Transverse colon (tissue), 4 donors: ENCODE data around the gene MRPL27.

Source experiments
- EP300 ChIP-seq: sonication (generic); formaldehyde crosslinking; IDR thresholded peaks from one replicate; pipeline ENCODE4 v1.6.1; 2017; ENCODE audit warnings: antibody characterized with exemption, low read depth
- POLR2A ChIP-seq: fragments of 450-650 bp; IDR thresholded peaks from one replicate; pipeline ENCODE4 v1.6.1; 2016; ENCODE audit warnings: antibody characterized with exemption, mild to moderate bottlenecking, moderate library complexity
- POLR2AphosphoS5 ChIP-seq, 3 donors: sonication (generic); formaldehyde crosslinking; IDR thresholded peaks; one replicate each; pipeline ENCODE4 v1.6.1; 2016; ENCODE audit warnings: antibody characterized with exemption in 3 of 3
- TF ChIP-seq, protein P1 (sequence below), 5 experiments: fragments of 200-600 bp in 3 of 5; fragments of 450-650 bp in 2 of 5; sonication (generic) in 3 of 5; IDR thresholded peaks; 1 replicate in 2 of 5; 2 replicates in 3 of 5; pipeline ENCODE4 v1.5.1; 2016 to 2017; ENCODE audit warnings: antibody characterized with exemption in 5 of 5, inconsistent platforms in 3 of 5, mild to moderate bottlenecking in 2 of 5, moderate library complexity in 1 of 5

DNA sequence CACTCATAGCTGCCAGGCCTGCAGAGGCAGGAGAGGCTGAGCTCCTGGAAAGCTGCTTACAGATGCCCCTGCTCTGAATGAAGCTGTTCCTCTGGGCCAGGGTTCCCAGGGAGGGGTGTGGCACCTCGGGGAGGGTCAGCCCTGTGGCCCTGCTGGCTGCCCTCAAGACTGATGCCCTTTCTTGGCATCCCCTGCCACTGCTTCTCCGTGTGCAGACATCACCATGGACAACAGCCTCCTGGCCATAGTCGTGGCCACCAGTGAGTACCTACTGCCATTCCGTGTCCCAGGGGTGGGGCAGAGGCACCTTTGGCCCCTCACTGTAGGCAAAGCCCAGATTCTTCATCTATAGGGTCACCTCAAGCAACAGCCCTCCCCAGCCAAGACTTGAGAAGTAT lies 8.9 kb downstream of the MRPL27 start:
- TF ChIP-seq, protein P1, sequence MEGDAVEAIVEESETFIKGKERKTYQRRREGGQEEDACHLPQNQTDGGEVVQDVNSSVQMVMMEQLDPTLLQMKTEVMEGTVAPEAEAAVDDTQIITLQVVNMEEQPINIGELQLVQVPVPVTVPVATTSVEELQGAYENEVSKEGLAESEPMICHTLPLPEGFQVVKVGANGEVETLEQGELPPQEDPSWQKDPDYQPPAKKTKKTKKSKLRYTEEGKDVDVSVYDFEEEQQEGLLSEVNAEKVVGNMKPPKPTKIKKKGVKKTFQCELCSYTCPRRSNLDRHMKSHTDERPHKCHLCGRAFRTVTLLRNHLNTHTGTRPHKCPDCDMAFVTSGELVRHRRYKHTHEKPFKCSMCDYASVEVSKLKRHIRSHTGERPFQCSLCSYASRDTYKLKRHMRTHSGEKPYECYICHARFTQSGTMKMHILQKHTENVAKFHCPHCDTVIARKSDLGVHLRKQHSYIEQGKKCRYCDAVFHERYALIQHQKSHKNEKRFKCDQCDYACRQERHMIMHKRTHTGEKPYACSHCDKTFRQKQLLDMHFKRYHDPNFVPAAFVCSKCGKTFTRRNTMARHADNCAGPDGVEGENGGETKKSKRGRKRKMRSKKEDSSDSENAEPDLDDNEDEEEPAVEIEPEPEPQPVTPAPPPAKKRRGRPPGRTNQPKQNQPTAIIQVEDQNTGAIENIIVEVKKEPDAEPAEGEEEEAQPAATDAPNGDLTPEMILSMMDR (IDR thresholded peaks at IDR 0.05): no peak
- TF ChIP-seq POLR2AphosphoS5 (IDR thresholded peaks at IDR 0.05) (no peak), POLR2A (no peak), EP300 (no peak)
